Fibroblast of lung (primary cell): ENCODE data around the gene GLUL. TPM values are rescaled to one million over a fixed set of nuclear protein-coding genes. Genes with fewer than 3 reads are reported as not detected.
"Not testable (repeated sequence)": the region's sequence is repeated elsewhere in the genome, so short reads cannot be mapped to it uniquely, and the experiment has no call there.

ENCODE experiments used
- DNase-seq, 2 donors: peaks; one replicate each; pipeline versions ENCODE4 v3.0.0 to v3.0.0-alpha.2; 2010; ENCODE audit warnings: low read depth in 2 of 2
- H2AFZ ChIP-seq: 2 replicates; pipeline ENCODE4 v1.5.1; 2012; ENCODE audit warnings: low read length, control low read depth, inconsistent platforms
- H3K27ac ChIP-seq: 2 replicates; pipeline ENCODE4 v1.5.1; 2011; ENCODE audit warnings: low read length, control low read depth; ENCODE audit not compliant: insufficient read depth
- H3K27me3 ChIP-seq: 2 replicates; pipeline ENCODE4 v1.5.1; 2011; ENCODE audit warnings: mild to moderate bottlenecking, low read length; ENCODE audit not compliant: control insufficient read depth, insufficient read depth
- H3K36me3 ChIP-seq: 2 replicates; pipeline ENCODE4 v1.5.1; 2011; ENCODE audit warnings: low read length; ENCODE audit not compliant: control insufficient read depth, insufficient read depth
- H3K4me1 ChIP-seq: 2 replicates; pipeline ENCODE4 v1.5.1; 2011; ENCODE audit warnings: low read length; ENCODE audit not compliant: control insufficient read depth, insufficient read depth; ENCODE audit errors: extremely low read depth
- H3K4me2 ChIP-seq: 2 replicates; pipeline ENCODE4 v1.5.1; 2011; ENCODE audit warnings: low read length, control low read depth; ENCODE audit not compliant: insufficient read depth; ENCODE audit errors: extremely low read depth
- H3K4me3 ChIP-seq, 4 experiments: fragments of 200-600 bp in 1 of 4; sonication (generic) in 1 of 4; replicated peaks in 1 of 4; 2 replicates each; pipeline ENCODE4 v1.5.1; 2011 to 2016; ENCODE audit warnings: low read length in 4 of 4, low read depth in 3 of 4, mild to moderate bottlenecking in 3 of 4, control low read depth in 2 of 4, inconsistent platforms in 1 of 4, mixed read lengths in 1 of 4; ENCODE audit not compliant: insufficient read depth in 1 of 4; ENCODE audit errors: control extremely low read depth in 1 of 4
- H3K79me2 ChIP-seq: 2 replicates; pipeline ENCODE4 v1.5.1; 2012; ENCODE audit warnings: mild to moderate bottlenecking, low read length, inconsistent platforms; ENCODE audit not compliant: control insufficient read depth, insufficient read depth
- H3K9ac ChIP-seq: 2 replicates; pipeline ENCODE4 v1.5.1; 2011; ENCODE audit warnings: mild to moderate bottlenecking, low read length, control low read depth; ENCODE audit not compliant: insufficient read depth
- H3K9me3 ChIP-seq: 2 replicates; pipeline ENCODE4 v1.5.1; 2012; ENCODE audit warnings: low read depth, low read length; ENCODE audit not compliant: control insufficient read depth, insufficient read depth
- H4K20me1 ChIP-seq: 2 replicates; pipeline ENCODE4 v1.5.1; 2011; ENCODE audit warnings: low read length; ENCODE audit not compliant: control insufficient read depth, insufficient read depth; ENCODE audit errors: extremely low read depth
- CTCF ChIP-seq, 2 donors: IDR thresholded peaks in 1 of 2; conservative IDR thresholded peaks in 1 of 2; 1 replicate in 1 of 2; 2 replicates in 1 of 2; pipeline ENCODE4 v1.5.1; 2011 to 2012; ENCODE audit warnings: low read length in 2 of 2, control low read depth in 1 of 2, inconsistent platforms in 1 of 2, low read depth in 1 of 2, mild to moderate bottlenecking in 1 of 2
- EZH2 ChIP-seq: IDR thresholded peaks from 2 replicates; pipeline ENCODE4 v1.5.1; 2012; ENCODE audit warnings: low read length, control low read depth, mild to moderate bottlenecking; ENCODE audit errors: missing control alignments
- polyA plus RNA-seq, 2 donors: library from polyadenylated mRNA; depleted of rRNA in 1 of 2; stranded (reverse) in 1 of 2; unstranded in 1 of 2; fragments of >200 nt; gene quantifications; 2 replicates each; pipeline ENCODE4 v1.2.1, GENCODE V29; 2011 to 2012; ENCODE audit warnings: missing spikeins in 1 of 2
- total RNA-seq: library from RNA; depleted of rRNA; stranded (reverse); fragments of >200 nt; gene quantifications from 2 replicates; pipeline ENCODE4 v1.2.1, GENCODE V29; 2014

The GLUL gene
- total and polyA plus RNA-seq, 2 donors (not counting 1 experiment from before 2014, with no cell fraction given), result 187 to 523 TPM

DNA sequence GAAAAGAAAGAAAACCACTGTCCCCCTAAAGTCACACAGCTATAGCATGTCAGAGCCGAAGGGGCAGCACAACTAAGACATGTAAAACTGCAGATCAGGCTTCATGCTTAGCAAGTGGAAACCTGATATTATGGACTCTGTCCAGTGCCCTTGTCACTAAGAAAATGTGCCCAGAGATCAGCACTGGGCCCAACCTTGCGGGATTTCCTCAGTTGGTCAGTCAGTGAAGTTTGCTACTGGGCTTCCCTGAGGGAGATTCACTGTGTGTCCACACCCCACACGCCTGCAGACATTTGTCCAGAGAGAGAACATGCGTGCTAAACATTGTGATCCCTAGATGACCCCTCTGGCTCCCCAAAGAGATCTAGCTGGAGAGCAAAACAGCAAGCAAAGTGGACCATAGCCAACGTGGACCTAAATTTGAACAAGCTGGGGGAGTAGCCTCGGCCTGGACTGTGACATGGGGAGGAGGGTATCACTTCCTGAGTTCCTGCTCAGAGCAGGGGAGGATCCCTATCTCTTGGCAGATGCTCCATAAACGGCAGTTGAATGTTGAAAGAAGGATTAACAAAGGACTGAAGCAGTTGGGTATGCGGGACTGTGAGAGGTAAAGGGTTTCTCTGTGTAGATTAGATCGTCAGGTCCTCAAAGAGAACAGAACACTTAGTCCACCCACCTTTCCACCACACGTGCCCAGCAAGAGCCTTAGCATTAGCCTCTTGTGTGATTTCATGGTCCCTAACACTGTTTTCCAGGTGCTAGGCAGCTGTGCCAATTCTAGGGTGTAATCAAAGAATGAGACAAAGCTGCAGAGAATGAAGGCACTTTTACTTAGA is 53.6 kb downstream of the GLUL start:
- Histone ChIP-seq H3K4me1 (no peaks in the 10 kb centered on the region), H3K27me3 (no peaks in the 10 kb centered on the region), H3K27ac (no peak overlapping the region), H4K20me1 (no peaks in the 10 kb centered on the region), H3K36me3 (no peaks in the 10 kb centered on the region), H3K9ac (no peak overlapping the region), H3K9me3 (no peaks in the 10 kb centered on the region), H3K4me2 (no peak overlapping the region), H2AFZ (no peak overlapping the region), H3K4me3 (no peak overlapping the region), H3K79me2 (no peaks in the 10 kb centered on the region)
- no peak for TF ChIP-seq CTCF (conservative IDR thresholded peaks at IDR 0.05 in 1 of 2, IDR thresholded peaks at IDR 0.05 in 1 of 2; ENCODE audit: low read depth in 1 of 2, low read length in 2 of 2)
- TF ChIP-seq EZH2, result no peak
- DNase-seq, result no peak

- H3K4me2 ChIP-seq, result no peak overlapping the region
- no peaks in the 10 kb centered on the region for H4K20me1 ChIP-seq
- H3K27ac ChIP-seq, result no peak overlapping the region
- no peaks in the 10 kb centered on the region for H3K9me3 ChIP-seq
- no peak overlapping the region for H2AFZ ChIP-seq
- H3K9ac ChIP-seq, result no peak overlapping the region
- H3K4me1 ChIP-seq, result no peaks in the 10 kb centered on the region
- TF ChIP-seq EZH2 (no peak), CTCF (conservative IDR thresholded peaks at IDR 0.05 in 1 of 2, IDR thresholded peaks at IDR 0.05 in 1 of 2; ENCODE audit: low read depth in 1 of 2, low read length in 2 of 2) (no peak)
- H3K27me3 ChIP-seq, result no peaks in the 10 kb centered on the region
- no peak overlapping the region for H3K4me3 ChIP-seq
- H3K36me3 ChIP-seq, result no peaks in the 10 kb centered on the region
- DNase-seq, result no peak
- no peaks in the 10 kb centered on the region for H3K79me2 ChIP-seq
Measured at GRCh38 chr1:182335771-182336566, 55.6 kb downstream of the GLUL start.

GRCh38 chr1:182333071-182333571 is 58.5 kb downstream of the GLUL start:
- not testable (repeated sequence) for H3K36me3 ChIP-seq, H3K79me2 ChIP-seq, H3K9ac ChIP-seq, H3K4me2 ChIP-seq, H3K4me3 ChIP-seq, H3K27me3 ChIP-seq, H3K27ac ChIP-seq, H3K4me1 ChIP-seq, H3K9me3 ChIP-seq, H2AFZ ChIP-seq, H4K20me1 ChIP-seq, DNase-seq
